HAP-1 (cell line): Measurements from ENCODE around the gene SLC27A6.
"Not testable (repeated sequence)": the region's sequence is repeated elsewhere in the genome, so short reads cannot be mapped to it uniquely, and the experiment has no call there.

Experiments used
- DNase-seq, 2 experiments: peaks; one replicate each; pipeline ENCODE4 v3.0.0-alpha.2; 2016 to 2020; ENCODE audit warnings: low spot score in 2 of 2
- H3K27me3 ChIP-seq: fragments of 250-450 bp; sonication (Bioruptor Pico); 2 replicates; pipeline ENCODE4 v1.5.1; 2020; ENCODE audit warnings: low read depth, mild to moderate bottlenecking, moderate library complexity
- H3K36me3 ChIP-seq: fragments of 250-450 bp; sonication (Bioruptor Pico); replicated peaks from 2 replicates; pipeline ENCODE4 v1.5.1; 2020; ENCODE audit warnings: mild to moderate bottlenecking
- H3K4me1 ChIP-seq: fragments of 250-450 bp; sonication (Bioruptor Pico); 2 replicates; pipeline ENCODE4 v1.5.1; 2020; ENCODE audit warnings: mild to moderate bottlenecking
- H3K4me3 ChIP-seq: fragments of 250-450 bp; sonication (Bioruptor Pico); 2 replicates; pipeline ENCODE4 v1.5.1; 2020; ENCODE audit warnings: mild to moderate bottlenecking, moderate library complexity
- H3K9me3 ChIP-seq: fragments of 250-450 bp; sonication (Bioruptor Pico); 2 replicates; pipeline ENCODE4 v1.5.1; 2020; ENCODE audit warnings: mild to moderate bottlenecking, moderate library complexity
- in situ Hi-C: fragments of 300-500 bp; cut with MboI; formaldehyde crosslinking; loops from 3 replicates; pipeline ENCODE4 v1.14.3; 2020; ENCODE audit warnings: low sequenced_read_pairs, inconsistent platforms, mixed read lengths

The SLC27A6 gene

GRCh38 chr5:128965011-128965637, at the start of gene SLC27A6:
Gene SLC27A6, plus strand, starts transcription at chr5:128965488. Its CDS starts 650 bp downstream, at chr5:128966138.
- peak; percentile 21 to 65 for DNase-seq
- in situ Hi-C loops, result no loop called here
- Histone ChIP-seq H3K4me3 (peak within 1 kb of the TSS; percentile 37), H3K36me3 (no peaks in the 10 kb centered on the region), H3K27me3 (no peaks in the 10 kb centered on the region), H3K9me3 (no peaks in the 10 kb centered on the region), H3K4me1 (peaks cover 3% of the 10 kb centered on the region; the same call in 1 of the 2 replicates)

- in situ Hi-C loops, result no loop called here
- no peak overlapping the region for H3K4me3 ChIP-seq
- H3K36me3 ChIP-seq, result no peaks in the 10 kb centered on the region
- no peaks in the 10 kb centered on the region for H3K9me3 ChIP-seq
- H3K27me3 ChIP-seq, result no peaks in the 10 kb centered on the region
- no peaks in the 10 kb centered on the region for H3K4me1 ChIP-seq
- DNase-seq, result no peak
These were observed 45.7 kb upstream of the SLC27A6 start for GRCh38 chr5:128919542-128919941.

- no peak overlapping the region for H3K4me3 ChIP-seq
- H3K9me3 ChIP-seq, result no peaks in the 10 kb centered on the region
- no peak for DNase-seq
- no peaks in the 10 kb centered on the region for H3K27me3 ChIP-seq
- H3K4me1 ChIP-seq, result no peaks in the 10 kb centered on the region
- H3K36me3 ChIP-seq, result no peaks in the 10 kb centered on the region
- in situ Hi-C loops, result no loop called here
These were observed 44.7 kb upstream of the SLC27A6 start for GRCh38 chr5:128920345-128921215.

GRCh38 chr5:128924299-128924698, 41.0 kb upstream of the SLC27A6 start:
- DNase-seq, result no peak
- no peaks in the 10 kb centered on the region for H3K4me1 ChIP-seq
- in situ Hi-C loops, result no loop called here
- no peak overlapping the region for H3K4me3 ChIP-seq
- H3K27me3 ChIP-seq, result no peaks in the 10 kb centered on the region
- no peaks in the 10 kb centered on the region for H3K9me3 ChIP-seq
- H3K36me3 ChIP-seq, result no peaks in the 10 kb centered on the region

GRCh38 chr5:128925973-128926372, 39.3 kb upstream of the SLC27A6 start:
- Histone ChIP-seq H3K27me3 (no peaks in the 10 kb centered on the region), H3K4me3 (no peak overlapping the region), H3K9me3 (no peaks in the 10 kb centered on the region), H3K36me3 (no peaks in the 10 kb centered on the region), H3K4me1 (no peaks in the 10 kb centered on the region)
- in situ Hi-C loops, result no loop called here
- no peak for DNase-seq

GRCh38 chr5:128927644-128928043, 37.6 kb upstream of the SLC27A6 start:
- no peak for DNase-seq
- Histone ChIP-seq H3K36me3 (no peaks in the 10 kb centered on the region), H3K27me3 (no peaks in the 10 kb centered on the region), H3K4me3 (no peak overlapping the region), H3K9me3 (no peaks in the 10 kb centered on the region), H3K4me1 (no peaks in the 10 kb centered on the region)
- in situ Hi-C loops, result no loop called here

- H3K36me3 ChIP-seq, H3K4me1 ChIP-seq, H3K9me3 ChIP-seq, H3K4me3 ChIP-seq, in situ Hi-C loops, DNase-seq, H3K27me3 ChIP-seq: not testable (repeated sequence)
These were observed 33.1 kb upstream of the SLC27A6 start for GRCh38 chr5:128932232-128932631.

GRCh38 chr5:128943100-128943499, 22.2 kb upstream of the SLC27A6 start:
- H3K4me1 ChIP-seq, H3K27me3 ChIP-seq, H3K36me3 ChIP-seq, H3K4me3 ChIP-seq, in situ Hi-C loops, H3K9me3 ChIP-seq, DNase-seq: not testable (repeated sequence)

- in situ Hi-C loops, result no loop called here
- no peaks in the 10 kb centered on the region for H3K4me1 ChIP-seq
- no peaks in the 10 kb centered on the region for H3K27me3 ChIP-seq
- H3K9me3 ChIP-seq, result no peaks in the 10 kb centered on the region
- DNase-seq, result no peak
- no peaks in the 10 kb centered on the region for H3K36me3 ChIP-seq
- H3K4me3 ChIP-seq, result no peak overlapping the region
These were observed 15.3 kb upstream of the SLC27A6 start for GRCh38 chr5:128949847-128950546.

GRCh38 chr5:128951301-128951700, 14.0 kb upstream of the SLC27A6 start:
- in situ Hi-C loops, H3K4me3 ChIP-seq, H3K4me1 ChIP-seq, DNase-seq, H3K27me3 ChIP-seq, H3K36me3 ChIP-seq, H3K9me3 ChIP-seq: not testable (repeated sequence)

GRCh38 chr5:128956164-128956563, 9.1 kb upstream of the SLC27A6 start:
- in situ Hi-C loops, result no loop called here
- H3K36me3 ChIP-seq, result no peaks in the 10 kb centered on the region
- no peak for DNase-seq
- no peaks in the 10 kb centered on the region for H3K4me1 ChIP-seq
- H3K27me3 ChIP-seq, result no peaks in the 10 kb centered on the region
- no peak overlapping the region for H3K4me3 ChIP-seq
- H3K9me3 ChIP-seq, result no peaks in the 10 kb centered on the region

GRCh38 chr5:128962211-128962610, 3.1 kb upstream of the SLC27A6 start:
- H3K9me3 ChIP-seq, result no peaks in the 10 kb centered on the region
- no peaks in the 10 kb centered on the region for H3K27me3 ChIP-seq
- in situ Hi-C loops, result no loop called here
- H3K4me1 ChIP-seq, result peaks cover 3% of the 10 kb centered on the region; the same call in 1 of the 2 replicates
- no peak overlapping the region for H3K4me3 ChIP-seq
- no peaks in the 10 kb centered on the region for H3K36me3 ChIP-seq
- no peak for DNase-seq

- no peak for DNase-seq
- H3K9me3 ChIP-seq, result no peaks in the 10 kb centered on the region
- peak overlapping the region; percentile 37 for H3K4me3 ChIP-seq
- H3K4me1 ChIP-seq, result peaks cover 3% of the 10 kb centered on the region; the same call in 1 of the 2 replicates
- no peaks in the 10 kb centered on the region for H3K36me3 ChIP-seq
- H3K27me3 ChIP-seq, result no peaks in the 10 kb centered on the region
- in situ Hi-C loops, result no loop called here
These were observed 482 bp downstream of the SLC27A6 start for GRCh38 chr5:128965638-128966302.
